Measurements from ENCODE around the gene IL20.

Gene IL20, protein sequence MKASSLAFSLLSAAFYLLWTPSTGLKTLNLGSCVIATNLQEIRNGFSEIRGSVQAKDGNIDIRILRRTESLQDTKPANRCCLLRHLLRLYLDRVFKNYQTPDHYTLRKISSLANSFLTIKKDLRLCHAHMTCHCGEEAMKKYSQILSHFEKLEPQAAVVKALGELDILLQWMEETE

DNA sequence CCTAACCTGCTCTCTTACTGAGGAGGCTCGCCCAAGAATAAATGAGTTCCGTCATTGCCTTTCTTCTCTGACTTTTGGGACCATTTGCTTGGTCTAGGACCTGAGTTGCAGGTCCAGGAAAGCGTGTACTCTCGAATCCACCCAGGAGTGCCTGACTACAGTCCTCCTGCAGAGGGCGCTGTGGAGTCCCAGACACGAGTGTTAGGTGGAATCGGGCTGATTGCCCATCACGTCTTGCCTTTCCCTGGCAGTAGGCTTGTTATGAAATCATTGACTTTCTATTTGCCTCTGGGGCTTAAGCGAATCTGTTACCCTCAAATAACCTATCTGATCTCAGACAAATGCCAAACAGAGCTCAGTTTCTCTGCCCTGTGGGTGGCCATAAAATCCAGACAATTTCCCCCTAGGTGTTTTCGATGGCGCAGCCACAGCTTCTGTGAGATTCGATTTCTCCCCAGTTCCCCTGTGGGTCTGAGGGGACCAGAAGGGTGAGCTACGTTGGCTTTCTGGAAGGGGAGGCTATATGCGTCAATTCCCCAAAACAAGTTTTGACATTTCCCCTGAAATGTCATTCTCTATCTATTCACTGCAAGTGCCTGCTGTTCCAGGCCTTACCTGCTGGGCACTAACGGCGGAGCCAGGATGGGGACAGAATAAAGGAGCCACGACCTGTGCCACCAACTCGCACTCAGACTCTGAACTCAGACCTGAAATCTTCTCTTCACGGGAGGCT, at the start of gene IL20:
TSS of gene IL20 (plus strand) at position 685 of the 733 bp plus-strand sequence. CDS start 230 bp downstream, outside the sequence.
- Histone ChIP-seq H3K9me3 (ENCODE audit: control insufficient read depth in 5 of 5, low read length in 5 of 5) (no peaks in the 10 kb centered on the region), H3K27me3 (ENCODE audit: control insufficient read depth in 5 of 5, insufficient read depth in 4 of 5, low read length in 5 of 5) (no peaks in the 10 kb centered on the region), H3K36me3 (ENCODE audit: control insufficient read depth in 5 of 5, insufficient read depth in 5 of 5, low read length in 5 of 5) (no peaks in the 10 kb centered on the region), H3K4me1 (ENCODE audit: control insufficient read depth in 5 of 5, insufficient read depth in 5 of 5, low read length in 5 of 5) (peaks cover 0 to 8% (median 4%) of the 10 kb centered on the region in 5 donors), H3K9ac (ENCODE audit: low read length in 5 of 5) (peak within 1 kb of the TSS in 1 of 5 donors; percentile 44), H3K4me3 (ENCODE audit: low read depth in 1 of 5, low read length in 5 of 5) (no peak within 1 kb of the TSS), H3K27ac (ENCODE audit: low read depth, low read length) (no peak within 1 kb of the TSS)

DNA sequence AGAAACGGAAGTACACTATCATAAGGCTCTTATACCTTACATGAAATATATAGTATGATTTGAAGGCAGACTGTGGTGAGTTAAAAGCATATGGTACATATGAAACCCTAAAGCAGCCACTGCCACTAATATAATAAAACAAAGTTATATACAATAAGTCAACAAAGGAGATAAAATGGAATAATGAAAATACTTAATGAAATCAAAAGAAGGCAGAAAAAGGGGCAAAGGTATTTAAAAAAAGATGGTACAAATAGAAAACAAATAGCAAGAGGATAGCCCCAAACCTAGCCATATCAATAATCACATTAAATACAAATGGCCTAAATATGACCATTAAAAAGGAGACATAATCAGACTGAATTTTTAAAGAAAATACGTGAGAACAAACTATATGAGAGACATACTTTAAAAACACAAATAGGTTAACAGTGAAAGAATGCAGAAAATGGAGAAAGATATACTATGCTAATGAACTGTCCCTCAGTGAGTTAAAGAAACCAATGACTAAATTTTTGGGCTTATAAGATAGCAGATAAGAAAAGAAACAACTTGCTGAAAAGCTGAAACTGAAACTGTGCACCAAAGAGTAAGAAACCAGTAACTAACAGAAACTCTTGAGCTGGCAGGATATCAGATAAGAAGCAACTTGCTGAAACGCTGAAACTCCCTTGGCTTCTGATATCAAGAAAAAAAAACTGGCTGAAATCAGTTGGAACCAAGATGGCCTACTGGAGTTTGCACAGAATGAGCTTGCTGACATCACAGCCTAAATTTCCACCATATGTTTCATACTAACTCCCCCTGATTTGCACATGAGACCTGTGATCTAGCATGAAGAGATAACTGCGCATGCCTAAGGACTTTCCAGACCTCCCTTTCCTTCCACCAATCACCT, 48.8 kb upstream of the IL20 start:
- Histone ChIP-seq H3K27ac (ENCODE audit: low read depth, low read length) (no peak overlapping the region), H3K4me3 (ENCODE audit: low read depth in 1 of 5, low read length in 5 of 5) (no peak overlapping the region), H3K9me3 (ENCODE audit: control insufficient read depth in 5 of 5, low read length in 5 of 5) (peaks cover 0 to 10% (median 3%) of the 10 kb centered on the region in 5 donors), H3K36me3 (ENCODE audit: control insufficient read depth in 5 of 5, insufficient read depth in 5 of 5, low read length in 5 of 5) (no peaks in the 10 kb centered on the region), H3K4me1 (ENCODE audit: control insufficient read depth in 5 of 5, insufficient read depth in 5 of 5, low read length in 5 of 5) (peaks cover 0 to 18% (median 7%) of the 10 kb centered on the region in 5 donors), H3K9ac (ENCODE audit: low read length in 5 of 5) (no peak overlapping the region), H3K27me3 (ENCODE audit: control insufficient read depth in 5 of 5, insufficient read depth in 4 of 5, low read length in 5 of 5) (no peaks in the 10 kb centered on the region)

DNA sequence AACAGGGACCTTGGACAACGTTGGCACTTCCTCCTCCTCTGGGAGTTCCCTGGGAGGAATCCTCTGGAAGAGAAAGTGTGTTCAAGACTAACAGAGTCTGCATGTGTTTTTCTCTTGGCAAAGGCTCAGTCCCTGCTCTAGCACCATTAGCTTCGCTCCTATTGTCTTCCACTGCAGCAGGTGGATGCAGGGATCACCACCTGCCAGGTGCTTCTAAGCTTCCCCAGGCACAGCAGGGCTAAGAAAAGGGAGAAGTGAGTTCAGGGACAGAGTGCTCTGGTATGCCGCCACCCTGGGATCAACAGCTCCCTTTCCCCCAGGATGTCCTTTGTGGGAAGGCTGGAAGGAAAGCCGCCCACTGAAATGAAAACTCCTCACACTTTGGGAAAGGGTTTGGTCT, 43.9 kb upstream of the IL20 start:
- H3K27ac ChIP-seq (ENCODE audit: low read depth, low read length), result no peak overlapping the region
- peaks cover 0 to 25% (median 13%) of the 10 kb centered on the region in 5 donors for H3K4me1 ChIP-seq (ENCODE audit: control insufficient read depth in 5 of 5, insufficient read depth in 5 of 5, low read length in 5 of 5)
- no peak overlapping the region for H3K4me3 ChIP-seq (ENCODE audit: low read depth in 1 of 5, low read length in 5 of 5)
- no peaks in the 10 kb centered on the region for H3K9me3 ChIP-seq (ENCODE audit: control insufficient read depth in 5 of 5, low read length in 5 of 5)
- peaks cover 0 to 5% (median 0%) of the 10 kb centered on the region in 5 donors for H3K27me3 ChIP-seq (ENCODE audit: control insufficient read depth in 5 of 5, insufficient read depth in 4 of 5, low read length in 5 of 5)
- no peak overlapping the region for H3K9ac ChIP-seq (ENCODE audit: low read length in 5 of 5)
- no peaks in the 10 kb centered on the region for H3K36me3 ChIP-seq (ENCODE audit: control insufficient read depth in 5 of 5, insufficient read depth in 5 of 5, low read length in 5 of 5)

DNA sequence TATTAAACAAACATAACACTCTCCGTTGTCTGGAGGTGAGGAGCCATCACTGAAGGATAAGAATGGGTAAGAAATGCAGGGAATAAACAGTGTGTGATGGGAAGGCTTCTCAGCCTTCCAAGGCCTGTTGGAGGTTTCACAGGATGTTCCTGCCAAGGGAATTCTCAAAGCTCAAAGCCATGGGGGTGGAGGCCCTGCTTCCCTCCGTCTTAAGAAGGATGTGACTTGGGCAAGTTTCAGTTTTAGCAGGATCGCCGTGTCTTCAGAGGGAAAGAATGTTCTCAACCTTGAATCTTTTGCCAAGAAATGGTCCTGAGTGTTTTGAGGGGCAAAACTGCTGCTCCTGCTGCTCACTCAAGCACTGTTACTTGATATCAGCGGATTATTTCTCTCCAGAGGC, 41.7 kb upstream of the IL20 start:
- Histone ChIP-seq H3K4me1 (ENCODE audit: control insufficient read depth in 5 of 5, insufficient read depth in 5 of 5, low read length in 5 of 5) (peaks cover 0 to 27% (median 8%) of the 10 kb centered on the region in 5 donors), H3K9me3 (ENCODE audit: control insufficient read depth in 5 of 5, low read length in 5 of 5) (no peaks in the 10 kb centered on the region), H3K27ac (ENCODE audit: low read depth, low read length) (no peak overlapping the region), H3K36me3 (ENCODE audit: control insufficient read depth in 5 of 5, insufficient read depth in 5 of 5, low read length in 5 of 5) (no peaks in the 10 kb centered on the region), H3K4me3 (ENCODE audit: low read depth in 1 of 5, low read length in 5 of 5) (peak overlapping the region in 1 of 5 donors; percentile 38), H3K9ac (ENCODE audit: low read length in 5 of 5) (peak overlapping the region in 1 of 5 donors; percentile 14), H3K27me3 (ENCODE audit: control insufficient read depth in 5 of 5, insufficient read depth in 4 of 5, low read length in 5 of 5) (peaks cover 0 to 5% (median 0%) of the 10 kb centered on the region in 5 donors)

DNA sequence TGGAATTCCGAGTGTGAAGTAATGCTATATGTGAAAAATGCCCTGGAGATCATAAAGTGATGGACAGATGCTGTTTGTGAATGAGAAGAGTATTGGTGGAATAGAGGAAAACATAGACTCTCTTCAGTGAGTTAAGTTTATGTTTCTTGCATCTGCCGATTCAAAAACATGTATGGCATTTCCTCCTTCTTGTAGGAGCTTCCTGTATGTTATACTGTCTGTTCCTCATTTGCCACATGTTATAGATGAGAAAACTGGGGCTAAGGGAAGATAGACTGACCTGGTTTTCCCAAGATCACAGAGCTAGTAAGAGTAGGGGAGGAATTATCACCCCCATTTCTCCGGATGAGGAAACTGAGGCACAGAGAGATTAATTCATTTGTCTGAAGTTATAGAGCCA, 41.1 kb upstream of the IL20 start:
- H3K36me3 ChIP-seq (ENCODE audit: control insufficient read depth in 5 of 5, insufficient read depth in 5 of 5, low read length in 5 of 5), result no peaks in the 10 kb centered on the region
- H3K4me3 ChIP-seq (ENCODE audit: low read depth in 1 of 5, low read length in 5 of 5), result no peak overlapping the region
- peaks cover 0 to 27% (median 8%) of the 10 kb centered on the region in 5 donors for H3K4me1 ChIP-seq (ENCODE audit: control insufficient read depth in 5 of 5, insufficient read depth in 5 of 5, low read length in 5 of 5)
- H3K9ac ChIP-seq (ENCODE audit: low read length in 5 of 5), result no peak overlapping the region
- no peak overlapping the region for H3K27ac ChIP-seq (ENCODE audit: low read depth, low read length)
- no peaks in the 10 kb centered on the region for H3K9me3 ChIP-seq (ENCODE audit: control insufficient read depth in 5 of 5, low read length in 5 of 5)
- peaks cover 0 to 5% (median 0%) of the 10 kb centered on the region in 5 donors for H3K27me3 ChIP-seq (ENCODE audit: control insufficient read depth in 5 of 5, insufficient read depth in 4 of 5, low read length in 5 of 5)

DNA sequence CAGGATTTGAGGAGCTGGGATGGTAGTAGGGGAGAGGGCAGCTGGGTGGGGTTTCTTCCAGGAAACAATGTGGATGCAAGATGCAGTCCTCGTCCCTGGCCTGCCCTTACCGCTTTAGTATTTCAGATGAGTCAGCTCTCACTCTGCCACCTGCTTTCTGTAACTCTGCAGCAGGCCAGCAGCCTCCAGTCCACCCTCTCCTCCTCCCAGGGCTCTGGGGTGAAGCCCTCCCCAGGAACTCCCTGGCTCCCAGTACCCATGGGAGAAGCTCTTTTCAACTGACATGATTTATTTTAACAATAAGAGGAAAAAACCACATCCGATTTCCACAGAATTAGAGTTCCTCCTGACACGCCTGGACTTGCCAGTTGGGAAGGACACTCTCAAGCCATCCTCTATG, 39.0 kb upstream of the IL20 start:
- Histone ChIP-seq H3K9me3 (ENCODE audit: control insufficient read depth in 5 of 5, low read length in 5 of 5) (no peaks in the 10 kb centered on the region), H3K27me3 (ENCODE audit: control insufficient read depth in 5 of 5, insufficient read depth in 4 of 5, low read length in 5 of 5) (peaks cover 0 to 5% (median 0%) of the 10 kb centered on the region in 5 donors), H3K27ac (ENCODE audit: low read depth, low read length) (no peak overlapping the region), H3K4me1 (ENCODE audit: control insufficient read depth in 5 of 5, insufficient read depth in 5 of 5, low read length in 5 of 5) (peaks cover 0 to 20% (median 8%) of the 10 kb centered on the region in 5 donors), H3K36me3 (ENCODE audit: control insufficient read depth in 5 of 5, insufficient read depth in 5 of 5, low read length in 5 of 5) (no peaks in the 10 kb centered on the region), H3K4me3 (ENCODE audit: low read depth in 1 of 5, low read length in 5 of 5) (no peak overlapping the region), H3K9ac (ENCODE audit: low read length in 5 of 5) (no peak overlapping the region)

DNA sequence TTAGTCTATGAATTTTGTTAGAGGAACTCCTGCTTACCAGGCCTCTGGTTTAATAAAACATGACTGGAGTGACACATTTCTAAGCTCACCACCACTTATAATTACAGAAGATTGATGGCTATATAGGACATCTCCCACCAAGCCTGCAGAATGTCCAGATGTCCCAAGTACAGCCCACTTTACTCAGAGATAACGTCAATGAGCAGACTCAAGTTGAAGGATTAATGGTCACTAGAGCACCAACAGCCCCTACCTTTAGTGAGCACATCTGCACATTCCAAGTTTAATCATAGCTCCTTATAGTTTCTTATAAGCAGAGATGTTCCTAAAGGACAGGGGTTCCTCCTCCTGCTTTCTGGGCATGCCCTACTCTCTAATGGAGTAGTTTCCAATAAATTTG, 37.4 kb upstream of the IL20 start:
- no peaks in the 10 kb centered on the region for H3K9me3 ChIP-seq (ENCODE audit: control insufficient read depth in 5 of 5, low read length in 5 of 5)
- H3K9ac ChIP-seq (ENCODE audit: low read length in 5 of 5), result no peak overlapping the region
- H3K27ac ChIP-seq (ENCODE audit: low read depth, low read length), result no peak overlapping the region
- H3K27me3 ChIP-seq (ENCODE audit: control insufficient read depth in 5 of 5, insufficient read depth in 4 of 5, low read length in 5 of 5), result peaks cover 0 to 5% (median 0%) of the 10 kb centered on the region in 5 donors
- H3K4me1 ChIP-seq (ENCODE audit: control insufficient read depth in 5 of 5, insufficient read depth in 5 of 5, low read length in 5 of 5), result peaks cover 0 to 19% (median 8%) of the 10 kb centered on the region in 5 donors
- H3K36me3 ChIP-seq (ENCODE audit: control insufficient read depth in 5 of 5, insufficient read depth in 5 of 5, low read length in 5 of 5), result no peaks in the 10 kb centered on the region
- no peak overlapping the region for H3K4me3 ChIP-seq (ENCODE audit: low read depth in 1 of 5, low read length in 5 of 5)

DNA sequence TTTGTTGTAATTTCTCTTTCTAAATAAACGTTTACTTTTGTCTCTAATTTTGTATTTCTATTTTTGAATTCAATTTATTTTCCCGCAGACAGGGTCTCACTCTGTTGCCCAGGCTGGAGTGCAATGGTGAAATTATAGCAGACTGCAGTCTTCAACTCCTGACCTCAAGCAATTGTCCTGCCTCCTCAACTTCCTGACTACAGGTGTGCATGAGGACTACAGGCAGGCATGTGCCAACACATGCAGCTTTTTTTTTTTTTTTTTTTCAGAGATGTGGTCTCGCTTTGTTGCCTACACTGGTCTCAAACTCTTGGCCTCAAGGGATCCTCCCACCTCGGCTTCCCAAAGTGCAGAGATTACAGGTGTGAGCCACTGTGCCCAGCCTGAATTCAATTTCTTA, 36.7 kb upstream of the IL20 start:
- H3K27ac ChIP-seq (ENCODE audit: low read depth, low read length), result no peak overlapping the region
- no peaks in the 10 kb centered on the region for H3K9me3 ChIP-seq (ENCODE audit: control insufficient read depth in 5 of 5, low read length in 5 of 5)
- peaks cover 0 to 5% (median 0%) of the 10 kb centered on the region in 5 donors for H3K27me3 ChIP-seq (ENCODE audit: control insufficient read depth in 5 of 5, insufficient read depth in 4 of 5, low read length in 5 of 5)
- no peak overlapping the region for H3K9ac ChIP-seq (ENCODE audit: low read length in 5 of 5)
- no peaks in the 10 kb centered on the region for H3K36me3 ChIP-seq (ENCODE audit: control insufficient read depth in 5 of 5, insufficient read depth in 5 of 5, low read length in 5 of 5)
- no peak overlapping the region for H3K4me3 ChIP-seq (ENCODE audit: low read depth in 1 of 5, low read length in 5 of 5)
- H3K4me1 ChIP-seq (ENCODE audit: control insufficient read depth in 5 of 5, insufficient read depth in 5 of 5, low read length in 5 of 5), result peaks cover 0 to 21% (median 5%) of the 10 kb centered on the region in 5 donors

DNA sequence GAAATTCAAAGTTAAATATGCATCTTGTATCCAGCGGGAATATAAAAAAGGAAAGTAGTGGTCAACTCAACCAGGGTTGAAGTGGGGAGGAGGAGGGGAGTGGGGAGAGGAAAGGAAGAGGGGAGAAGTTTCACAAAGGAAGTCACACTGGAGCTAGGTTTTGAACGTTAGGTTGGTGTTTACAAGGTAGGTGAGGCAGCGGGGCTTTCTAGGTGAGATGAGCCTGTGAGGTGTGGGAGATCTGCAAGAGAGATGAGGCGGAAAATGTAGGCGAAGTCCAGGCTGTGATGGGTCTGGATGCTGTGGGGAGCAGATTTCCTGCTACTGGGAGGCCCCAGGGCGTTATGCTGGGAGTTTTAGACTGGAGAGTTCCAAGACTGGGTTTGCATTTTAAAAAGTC, 36.1 kb upstream of the IL20 start:
- no peaks in the 10 kb centered on the region for H3K36me3 ChIP-seq (ENCODE audit: control insufficient read depth in 5 of 5, insufficient read depth in 5 of 5, low read length in 5 of 5)
- H3K4me1 ChIP-seq (ENCODE audit: control insufficient read depth in 5 of 5, insufficient read depth in 5 of 5, low read length in 5 of 5), result peaks cover 0 to 17% (median under 1%) of the 10 kb centered on the region in 5 donors
- H3K9me3 ChIP-seq (ENCODE audit: control insufficient read depth in 5 of 5, low read length in 5 of 5), result no peaks in the 10 kb centered on the region
- no peak overlapping the region for H3K27ac ChIP-seq (ENCODE audit: low read depth, low read length)
- peaks cover 0 to 5% (median 0%) of the 10 kb centered on the region in 5 donors for H3K27me3 ChIP-seq (ENCODE audit: control insufficient read depth in 5 of 5, insufficient read depth in 4 of 5, low read length in 5 of 5)
- no peak overlapping the region for H3K9ac ChIP-seq (ENCODE audit: low read length in 5 of 5)
- no peak overlapping the region for H3K4me3 ChIP-seq (ENCODE audit: low read depth in 1 of 5, low read length in 5 of 5)

Data from subcutaneous abdominal adipose tissue (tissue), 5 donors.